Activated CD4-positive, alpha-beta T cell treated with anti-CD3 and anti-CD28 coated beads for 36 hours (primary cell): Measurements from ENCODE around the gene CNN2. TPM values are rescaled to one million over a fixed set of nuclear protein-coding genes. Genes with fewer than 3 reads are reported as not detected.

Source experiments
- ATAC-seq: fragments of 200-7000 bp; cut with Tn5 transposase; one replicate; pipeline ENCODE4 v1.10.0; 2021; ENCODE audit warnings: mild to moderate bottlenecking, moderate library complexity
- CTCF ChIA-PET: fragments of 350-600 bp; sonication (Branson Sonifier 250); formaldehyde crosslinking; loops from one replicate; lab custom pipeline; 2021; ENCODE audit warnings: antibody characterized with exemption; lab: Charles Lee
- POLR2A ChIA-PET: fragments of 350-600 bp; sonication (Branson Sonifier 250); formaldehyde crosslinking; loops from one replicate; lab custom pipeline; 2021; ENCODE audit warnings: antibody characterized with exemption, inconsistent platforms; lab: Charles Lee
- DNase-seq: peaks from one replicate; pipeline ENCODE4 v3.0.0-alpha.2; 2020
- H3K27ac Mint-ChIP-seq: one replicate; pipeline ENCODE4 v1.8.0; 2021; ENCODE audit warnings: mixed read lengths
- H3K27me3 Mint-ChIP-seq: one replicate; pipeline ENCODE4 v1.8.0; 2021; ENCODE audit warnings: mixed read lengths
- H3K36me3 Mint-ChIP-seq: one replicate; pipeline ENCODE4 v1.8.0; 2021; ENCODE audit warnings: low read depth, mixed read lengths
- H3K4me1 Mint-ChIP-seq: one replicate; pipeline ENCODE4 v1.8.0; 2021; ENCODE audit warnings: mixed read lengths
- H3K4me3 Mint-ChIP-seq: one replicate; pipeline ENCODE4 v1.8.0; 2021; ENCODE audit warnings: mild to moderate bottlenecking, moderate library complexity, mixed read lengths
- H3K9me3 Mint-ChIP-seq: one replicate; pipeline ENCODE4 v1.8.0; 2021; ENCODE audit warnings: low read depth, mixed read lengths
- intact Hi-C, 2 experiments: fragments of 100-400 bp; cut with DNase I in 1 of 2; cut with micrococcal nuclease in 1 of 2; formaldehyde crosslinking; loops; one replicate each; pipeline versions ENCODE4 v1.14.2 to v1.15.1; 2022 to 2024; cut with DNase I, micrococcal nuclease
- total RNA-seq, 2 experiments: library from RNA; stranded (reverse); gene quantifications; one replicate each; pipeline ENCODE4 v1.2.3, GENCODE V29; 2021

The CNN2 gene
- total RNA-seq, 2 experiments from 2014 or later: 108 to 130 TPM

DNA sequence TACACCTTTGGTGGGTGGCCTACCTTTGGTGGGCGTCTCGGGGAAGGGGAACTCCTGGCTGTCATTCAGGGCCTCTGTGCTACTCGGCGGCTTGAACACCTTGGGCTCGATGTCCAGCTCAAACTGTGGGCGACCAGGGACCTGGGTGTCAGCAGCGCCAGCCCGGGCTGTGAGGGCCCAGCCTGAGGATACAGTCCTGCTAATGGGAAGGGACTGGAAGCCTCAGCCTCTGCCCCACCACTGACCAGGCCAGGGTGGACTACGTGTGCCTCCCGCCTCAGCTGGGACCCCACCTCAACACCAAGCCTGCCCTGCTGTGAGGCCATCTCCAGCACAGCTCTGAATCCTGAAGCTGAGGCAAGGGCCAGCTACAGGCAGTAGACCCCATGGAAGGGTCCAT lies 13.2 kb upstream of the CNN2 start:
- POLR2A ChIA-PET: interaction anchor here (0.6 kb wide), 1 partner anchor 248 kb away, joined by 5 read pairs; no protein-coding TSS in a partner anchor
- DNase-seq (no peak), ATAC-seq (no peak)
- intact Hi-C loops: no loop called here
- H3K27ac Mint-ChIP-seq: no peak overlapping the region
- H3K27me3 Mint-ChIP-seq: no peaks in the 10 kb centered on the region
- no peaks in the 10 kb centered on the region for H3K9me3 Mint-ChIP-seq
- peaks cover 6% of the 10 kb centered on the region for H3K36me3 Mint-ChIP-seq
- H3K4me1 Mint-ChIP-seq: peaks cover 18% of the 10 kb centered on the region
- H3K4me3 Mint-ChIP-seq: no peak overlapping the region
- CTCF ChIA-PET: interaction anchor here (0.6 kb wide), 1 partner anchor 309 kb away, joined by 3 read pairs; no protein-coding TSS in a partner anchor

- H3K36me3 Mint-ChIP-seq: peaks cover 7% of the 10 kb centered on the region
- no peak overlapping the region for H3K4me3 Mint-ChIP-seq
- ATAC-seq (no peak), DNase-seq (no peak)
- ChIA-PET POLR2A (no interaction called here), CTCF (interaction anchor here (0.5 kb wide), 1 partner anchor 8 kb away, joined by 3 read pairs; no protein-coding TSS in a partner anchor)
- H3K4me1 Mint-ChIP-seq: peaks cover 27% of the 10 kb centered on the region
- intact Hi-C loops: no loop called here
- no peak overlapping the region for H3K27ac Mint-ChIP-seq
- H3K9me3 Mint-ChIP-seq: no peaks in the 10 kb centered on the region
- no peaks in the 10 kb centered on the region for H3K27me3 Mint-ChIP-seq
Observed at GRCh38 chr19:1014161-1015060, 12.0 kb upstream of the CNN2 start.

GRCh38 chr19:1015061-1015781 lies 11.2 kb upstream of the CNN2 start:
- H3K9me3 Mint-ChIP-seq: no peaks in the 10 kb centered on the region
- ATAC-seq: no peak
- ChIA-PET CTCF (interaction anchor here (0.5 kb wide), 1 partner anchor 8 kb away, joined by 3 read pairs; no protein-coding TSS in a partner anchor), POLR2A (no interaction called here)
- no peaks in the 10 kb centered on the region for H3K27me3 Mint-ChIP-seq
- no peak overlapping the region for H3K27ac Mint-ChIP-seq
- intact Hi-C loops: no loop called here
- no peak for DNase-seq
- no peak overlapping the region for H3K4me3 Mint-ChIP-seq
- H3K36me3 Mint-ChIP-seq: peaks cover 9% of the 10 kb centered on the region
- peaks cover 27% of the 10 kb centered on the region for H3K4me1 Mint-ChIP-seq

- ATAC-seq: no peak
- no peak for DNase-seq
- Mint-ChIP-seq H3K36me3 (peaks cover 9% of the 10 kb centered on the region), H3K27me3 (no peaks in the 10 kb centered on the region), H3K9me3 (no peaks in the 10 kb centered on the region), H3K4me3 (no peak overlapping the region), H3K4me1 (peaks cover 27% of the 10 kb centered on the region), H3K27ac (no peak overlapping the region)
- ChIA-PET POLR2A (interaction anchor here (0.5 kb wide), 1 partner anchor 387 kb away, joined by 8 read pairs; no protein-coding TSS in a partner anchor), CTCF (interaction anchor here (1.3 kb wide), 1 partner anchor 32 kb away, joined by 4 read pairs; the partner anchor contains the start of gene WDR18)
- intact Hi-C loops: no loop called here
Observed at GRCh38 chr19:1015782-1016646, 10.4 kb upstream of the CNN2 start.

GRCh38 chr19:1016647-1017114 lies 9.7 kb upstream of the CNN2 start:
- CTCF ChIA-PET: interaction anchor here (1.3 kb wide), 1 partner anchor 33 kb away, joined by 4 read pairs; the partner anchor contains the start of gene WDR18
- ATAC-seq (no peak), DNase-seq (no peak)
- peaks cover 29% of the 10 kb centered on the region for H3K4me1 Mint-ChIP-seq
- no peak overlapping the region for H3K4me3 Mint-ChIP-seq
- H3K27me3 Mint-ChIP-seq: no peaks in the 10 kb centered on the region
- peak overlapping the region; percentile 20 for H3K27ac Mint-ChIP-seq
- H3K36me3 Mint-ChIP-seq: peaks cover 9% of the 10 kb centered on the region
- H3K9me3 Mint-ChIP-seq: no peaks in the 10 kb centered on the region
- POLR2A ChIA-PET: no interaction called here
- intact Hi-C loops: no loop called here

GRCh38 chr19:1017115-1017905 lies 9.1 kb upstream of the CNN2 start:
- DNase-seq: no peak

DNA sequence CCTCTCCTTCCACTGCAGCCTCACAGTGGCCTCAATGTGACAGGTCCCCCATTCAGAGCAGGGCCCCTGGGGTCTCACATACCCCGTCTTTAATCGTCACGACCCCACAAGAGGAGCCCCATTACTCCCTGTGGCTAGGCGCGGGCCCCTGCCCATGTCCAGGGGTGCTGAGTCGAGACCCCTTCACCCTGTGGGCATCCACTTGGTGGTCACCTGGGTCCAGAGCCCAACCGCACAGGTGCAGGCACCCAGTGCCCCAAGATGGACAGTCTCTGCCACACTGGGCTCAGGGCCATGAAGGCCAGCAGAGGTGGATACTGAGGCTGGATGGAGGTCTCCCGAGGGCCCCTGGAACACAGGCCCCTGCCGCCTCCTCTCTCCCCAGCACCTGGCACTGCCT lies 8.5 kb upstream of the CNN2 start:
- POLR2A ChIA-PET: interaction anchor here (0.9 kb wide), 1 partner anchor 15 kb away, joined by 8 read pairs; no protein-coding TSS in a partner anchor
- H3K9me3 Mint-ChIP-seq: no peaks in the 10 kb centered on the region

More at GRCh38 chr19:1017115-1017905, 9.1 kb upstream of the CNN2 start:
- no peaks in the 10 kb centered on the region for H3K27me3 Mint-ChIP-seq
- ChIA-PET POLR2A (no interaction called here), CTCF (interaction anchor here (1.1 to 1.3 kb wide), 2 partner anchors 33 to 227 kb away, joined by 4 to 5 read pairs; partner anchors contain the start of gene WDR18)
- H3K9me3 Mint-ChIP-seq: no peaks in the 10 kb centered on the region
- H3K36me3 Mint-ChIP-seq: peaks cover 9% of the 10 kb centered on the region
- peak overlapping the region; percentile 20 for H3K27ac Mint-ChIP-seq
- ATAC-seq: no peak
- intact Hi-C loops: no loop called here
- peaks cover 32% of the 10 kb centered on the region for H3K4me1 Mint-ChIP-seq
- H3K4me3 Mint-ChIP-seq: no peak overlapping the region

DNA sequence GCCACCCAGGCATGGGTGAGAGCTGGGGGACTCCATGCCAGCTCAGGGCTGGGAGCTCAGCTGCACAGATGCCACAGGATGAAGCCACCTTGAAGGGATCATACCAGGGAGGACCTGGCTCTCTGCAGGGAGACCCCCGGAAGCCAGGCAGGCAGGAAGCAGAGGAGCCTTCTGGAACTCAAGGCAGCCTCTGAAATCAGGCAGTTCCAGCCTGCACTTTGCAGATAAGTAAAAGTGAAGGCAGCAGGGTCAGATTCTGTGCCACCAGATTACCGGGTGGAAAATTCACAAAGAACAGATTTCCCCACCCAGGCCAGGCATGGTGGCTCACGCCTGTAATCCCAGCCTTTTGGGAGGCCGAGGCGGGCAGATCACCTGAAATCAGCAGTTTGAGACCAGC lies 8.0 kb upstream of the CNN2 start:
- ChIA-PET POLR2A (interaction anchor here (0.7 to 0.9 kb wide), 2 partner anchors 14 to 16 kb away, joined by 3 to 8 read pairs; no protein-coding TSS in a partner anchor), CTCF (interaction anchor here (0.9 to 1.1 kb wide), 3 partner anchors 10 to 226 kb away, joined by 3 to 5 read pairs (median 3); no protein-coding TSS in a partner anchor)
- H3K9me3 Mint-ChIP-seq: no peaks in the 10 kb centered on the region
- H3K36me3 Mint-ChIP-seq: peaks cover 9% of the 10 kb centered on the region
- no peaks in the 10 kb centered on the region for H3K27me3 Mint-ChIP-seq
- peak overlapping the region; percentile 94 for H3K4me3 Mint-ChIP-seq
- ATAC-seq (no peak), DNase-seq (no peak)
- peak overlapping the region; percentile 47 for H3K27ac Mint-ChIP-seq
- intact Hi-C loops: no loop called here
- H3K4me1 Mint-ChIP-seq: peaks cover 32% of the 10 kb centered on the region

More for the DNA sequence above, 8.5 kb upstream of the CNN2 start:
- Mint-ChIP-seq H3K27ac (no peak overlapping the region), H3K36me3 (peaks cover 9% of the 10 kb centered on the region), H3K4me3 (no peak overlapping the region), H3K4me1 (peaks cover 32% of the 10 kb centered on the region), H3K27me3 (no peaks in the 10 kb centered on the region)
- CTCF ChIA-PET: interaction anchor here (1.1 kb wide), 1 partner anchor 227 kb away, joined by 5 read pairs; no protein-coding TSS in a partner anchor
- DNase-seq: no peak
- intact Hi-C loops: no loop called here
- no peak for ATAC-seq

DNA sequence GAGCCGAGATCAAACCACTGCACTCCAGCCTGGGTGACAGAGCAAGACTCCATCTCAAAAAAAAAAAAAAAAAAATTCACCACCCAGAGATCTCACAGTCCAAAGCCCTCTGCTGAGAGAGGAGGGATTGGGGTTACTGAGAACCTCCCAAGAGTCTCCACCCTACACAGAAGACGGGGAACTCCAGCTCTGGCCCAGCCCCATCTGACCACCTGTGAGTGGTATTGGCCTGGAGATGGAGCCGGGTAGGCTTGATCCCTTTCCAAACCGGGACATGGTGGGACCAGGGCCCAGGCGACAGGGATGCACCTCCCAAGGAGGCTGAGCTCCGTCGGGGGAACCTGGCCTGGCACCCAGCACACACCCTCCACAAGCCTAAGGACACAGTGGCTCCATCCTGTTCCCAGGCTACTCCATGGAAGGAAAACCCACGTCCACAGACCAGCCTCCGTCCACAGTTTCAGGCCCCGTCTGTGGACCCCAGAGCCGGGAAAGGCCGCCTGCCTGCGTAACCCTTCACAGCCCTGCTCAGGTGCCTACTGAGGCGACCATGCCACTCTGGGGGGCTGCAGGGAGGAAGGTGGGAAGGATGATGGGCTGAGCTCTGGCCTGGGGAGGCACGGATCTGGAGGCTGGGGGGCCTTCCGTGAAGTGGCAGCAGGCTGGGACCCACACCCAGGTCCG lies 7.3 kb upstream of the CNN2 start:
- Mint-ChIP-seq H3K27ac (peak overlapping the region; percentile 47), H3K36me3 (peaks cover 9% of the 10 kb centered on the region), H3K4me3 (peak overlapping the region; percentile 94), H3K9me3 (no peaks in the 10 kb centered on the region), H3K27me3 (no peaks in the 10 kb centered on the region), H3K4me1 (peaks cover 32% of the 10 kb centered on the region)
- intact Hi-C loops: no loop called here
- CTCF ChIA-PET: interaction anchor here (0.9 to 1.2 kb wide), 3 partner anchors 9 to 37 kb away, joined by 3 to 4 read pairs (median 3); no protein-coding TSS in a partner anchor
- ATAC-seq (no peak), DNase-seq (no peak)
- POLR2A ChIA-PET: interaction anchor here (0.6 to 0.9 kb wide), 4 partner anchors 10 to 250 kb away, joined by 3 to 8 read pairs (median 3); partner anchors contain the start of gene CIRBP
